ENCODE results near the gene FAT1.

- TF ChIP-seq, protein P1, sequence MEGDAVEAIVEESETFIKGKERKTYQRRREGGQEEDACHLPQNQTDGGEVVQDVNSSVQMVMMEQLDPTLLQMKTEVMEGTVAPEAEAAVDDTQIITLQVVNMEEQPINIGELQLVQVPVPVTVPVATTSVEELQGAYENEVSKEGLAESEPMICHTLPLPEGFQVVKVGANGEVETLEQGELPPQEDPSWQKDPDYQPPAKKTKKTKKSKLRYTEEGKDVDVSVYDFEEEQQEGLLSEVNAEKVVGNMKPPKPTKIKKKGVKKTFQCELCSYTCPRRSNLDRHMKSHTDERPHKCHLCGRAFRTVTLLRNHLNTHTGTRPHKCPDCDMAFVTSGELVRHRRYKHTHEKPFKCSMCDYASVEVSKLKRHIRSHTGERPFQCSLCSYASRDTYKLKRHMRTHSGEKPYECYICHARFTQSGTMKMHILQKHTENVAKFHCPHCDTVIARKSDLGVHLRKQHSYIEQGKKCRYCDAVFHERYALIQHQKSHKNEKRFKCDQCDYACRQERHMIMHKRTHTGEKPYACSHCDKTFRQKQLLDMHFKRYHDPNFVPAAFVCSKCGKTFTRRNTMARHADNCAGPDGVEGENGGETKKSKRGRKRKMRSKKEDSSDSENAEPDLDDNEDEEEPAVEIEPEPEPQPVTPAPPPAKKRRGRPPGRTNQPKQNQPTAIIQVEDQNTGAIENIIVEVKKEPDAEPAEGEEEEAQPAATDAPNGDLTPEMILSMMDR (IDR thresholded peaks at IDR 0.05): no peak
- no peak for TF ChIP-seq POLR2A (IDR thresholded peaks at IDR 0.05)
Observed at GRCh38 chr4:186737427-186737826, 13.8 kb upstream of the FAT1 start.

Measured in body of pancreas (tissue), 4 donors.